ENCODE results near the gene TNS1. TPM values are rescaled to one million over a fixed set of nuclear protein-coding genes. Genes with fewer than 3 reads are reported as not detected.

The TNS1 gene
- total and polyA plus RNA-seq, 9 of the 15 experiments (the other 6 are each of a cell fraction or from before 2014, with no cell fraction given) = 0.13 to 2.7 (median 0.77) TPM

- FAIRE-seq (no peak), ATAC-seq (no peak), DNase-seq (ENCODE audit: extremely low read depth in 1 of 4, low spot score in 3 of 4) (no peak)
- TF ChIP-seq TAF15 (IDR thresholded peaks at IDR 0.05; ENCODE audit: low read depth, low read length) (no peak), TRIM28 (IDR thresholded peaks at IDR 0.05) (peak; percentile 74)
- Histone ChIP-seq H2AFZ (ENCODE audit: low read depth, low read length) (no peak overlapping the region), H3K9ac (ENCODE audit: insufficient read depth in 1 of 2, low read depth in 2 of 2, low read length in 2 of 2) (no peak overlapping the region), H3K4me1 (replicated peaks in 1 of 2; ENCODE audit: control insufficient read depth in 2 of 2, insufficient read depth in 2 of 2, low read length in 2 of 2) (no peaks in the 10 kb centered on the region), H3K9me3 (replicated peaks; ENCODE audit: control insufficient read depth, insufficient read depth, low read depth, low read length) (no peaks in the 10 kb centered on the region), H3K36me3 (ENCODE audit: control insufficient read depth, insufficient read depth, low read length) (no peaks in the 10 kb centered on the region), H3K4me2 (ENCODE audit: insufficient read depth, low read length) (no peak overlapping the region), H3K4me3 (no peak overlapping the region), H3K27ac (ENCODE audit: extremely low read depth, low read depth, low read length) (no peak overlapping the region), H3K79me2 (ENCODE audit: control insufficient read depth, insufficient read depth, low read length) (no peaks in the 10 kb centered on the region), H3K27me3 (ENCODE audit: control insufficient read depth in 2 of 2, insufficient read depth in 2 of 2, low read length in 2 of 2) (no peaks in the 10 kb centered on the region), H3K9me1 (ENCODE audit: control insufficient read depth, insufficient read depth, low read length) (no peaks in the 10 kb centered on the region), H4K20me1 (replicated peaks; ENCODE audit: control insufficient read depth, insufficient read depth, low read length) (no peaks in the 10 kb centered on the region)
- WGBS (ENCODE audit: insufficient coverage, low coverage, missing lambda C conversion rate) = 0% methylated on average over 1 of the region's 1 CpG
- BruUV-seq (replicated peaks) = no TSS peak
- intact Hi-C loops (cut with micrococcal nuclease) (no loop called here), in situ Hi-C loops (cut with MboI) (no loop called here)
- CTCF ChIA-PET (ENCODE audit: low intra/inter-chr PET ratio) = no interaction called here
- POLR2A ChIA-PET = no interaction called here
Observed at GRCh38 chr2:217761645-217762277, 241.0 kb downstream of the TNS1 start.

- Histone ChIP-seq H3K4me1 (replicated peaks in 1 of 2; ENCODE audit: control insufficient read depth in 2 of 2, insufficient read depth in 2 of 2, low read length in 2 of 2) (peaks cover 0 to 6% of the 10 kb centered on the region in 2 experiments; a peak in 2 of 5 replicates), H2AFZ (ENCODE audit: low read depth, low read length) (no peak overlapping the region), H3K4me3 (no peak overlapping the region), H3K36me3 (ENCODE audit: control insufficient read depth, insufficient read depth, low read length) (no peaks in the 10 kb centered on the region), H3K9me3 (replicated peaks; ENCODE audit: control insufficient read depth, insufficient read depth, low read depth, low read length) (no peaks in the 10 kb centered on the region), H3K27ac (ENCODE audit: extremely low read depth, low read depth, low read length) (no peak overlapping the region), H4K20me1 (replicated peaks; ENCODE audit: control insufficient read depth, insufficient read depth, low read length) (no peaks in the 10 kb centered on the region), H3K9me1 (ENCODE audit: control insufficient read depth, insufficient read depth, low read length) (no peaks in the 10 kb centered on the region), H3K79me2 (ENCODE audit: control insufficient read depth, insufficient read depth, low read length) (no peaks in the 10 kb centered on the region), H3K27me3 (ENCODE audit: control insufficient read depth in 2 of 2, insufficient read depth in 2 of 2, low read length in 2 of 2) (no peaks in the 10 kb centered on the region), H3K9ac (ENCODE audit: insufficient read depth in 1 of 2, low read depth in 2 of 2, low read length in 2 of 2) (no peak overlapping the region), H3K4me2 (ENCODE audit: insufficient read depth, low read length) (no peak overlapping the region)
- POLR2A ChIA-PET = no interaction called here
- ATAC-seq = no peak
- no peak for FAIRE-seq
- WGBS (ENCODE audit: insufficient coverage, low coverage, missing lambda C conversion rate) = 0% methylated on average over 2 of the region's 2 CpGs
- CTCF ChIA-PET (ENCODE audit: low intra/inter-chr PET ratio) = no interaction called here
- no TSS peak for BruUV-seq (replicated peaks)
- intact Hi-C loops (cut with micrococcal nuclease) = loop anchor here (10.0 kb wide), 1 partner anchor 105 kb away; no protein-coding TSS in a partner anchor
- in situ Hi-C loops (cut with MboI) = no loop called here
- no peak for DNase-seq (ENCODE audit: extremely low read depth in 1 of 4, low spot score in 3 of 4)
- no peak for TF ChIP-seq SAFB2 (IDR thresholded peaks at IDR 0.05; ENCODE audit: borderline replicate concordance, low read depth, low read length, severe bottlenecking)
- no peak for TF ChIP-seq ATF1 (CRISPR knock-in tag; IDR thresholded peaks at IDR 0.05)
- TF ChIP-seq ATF1 (tag; IDR thresholded peaks at IDR 0.05) = no peak
- TF ChIP-seq TEAD4 (IDR thresholded peaks at IDR 0.05; ENCODE audit: low read length) = no peak
- no peak for TF ChIP-seq TEAD4 (CRISPR knock-in tag; IDR thresholded peaks at IDR 0.05; ENCODE audit: borderline replicate concordance)
- TF ChIP-seq ZBTB5 (IDR thresholded peaks at IDR 0.05) = no peak
- TF ChIP-seq TOE1 (IDR thresholded peaks at IDR 0.05; ENCODE audit: borderline replicate concordance) = no peak
- TF ChIP-seq TOE1 (CRISPR knock-in tag; IDR thresholded peaks at IDR 0.05; ENCODE audit: borderline replicate concordance, low read depth) = no peak
- TF ChIP-seq TSC22D4 (tag; IDR thresholded peaks at IDR 0.05) = no peak
- no peak for TF ChIP-seq FOXO4 (CRISPR knock-in tag; IDR thresholded peaks at IDR 0.05)
- TF ChIP-seq JUN (IDR thresholded peaks at IDR 0.05; ENCODE audit: borderline replicate concordance, low read depth, low read length) = no peak
- no peak for TF ChIP-seq JUN (CRISPR knock-in tag; IDR thresholded peaks at IDR 0.05; ENCODE audit: borderline replicate concordance)
Observed at GRCh38 chr2:217759991-217760390, 242.8 kb downstream of the TNS1 start.

Measured in K562 (cell line).